Activated naive CD8-positive, alpha-beta T cell treated with anti-CD3 and anti-CD28 coated beads for 36 hours (primary cell): Measurements from ENCODE around the gene MACROD2. TPM values are rescaled to one million over a fixed set of nuclear protein-coding genes. Genes with fewer than 3 reads are reported as not detected.

Source experiments
- DNase-seq: peaks from one replicate; pipeline ENCODE4 v3.0.0; 2021
- H3K27ac Mint-ChIP-seq: one replicate; pipeline ENCODE4 v1.8.0; 2022; ENCODE audit warnings: mild to moderate bottlenecking, moderate library complexity, mixed read lengths
- H3K27me3 Mint-ChIP-seq: one replicate; pipeline ENCODE4 v1.8.0; 2022; ENCODE audit warnings: mild to moderate bottlenecking, mixed read lengths
- H3K36me3 Mint-ChIP-seq: one replicate; pipeline ENCODE4 v1.8.0; 2021; ENCODE audit warnings: mild to moderate bottlenecking, mixed read lengths
- H3K4me1 Mint-ChIP-seq: one replicate; pipeline ENCODE4 v1.8.0; 2021; ENCODE audit warnings: mixed read lengths
- H3K4me3 Mint-ChIP-seq: one replicate; pipeline ENCODE4 v1.8.0; 2022; ENCODE audit warnings: mild to moderate bottlenecking, moderate library complexity, mixed read lengths
- H3K9me3 Mint-ChIP-seq: one replicate; pipeline ENCODE4 v1.8.0; 2022; ENCODE audit warnings: mixed read lengths
- total RNA-seq, 2 experiments: library from RNA; stranded (reverse); gene quantifications; one replicate each; pipeline ENCODE4 v1.2.3, GENCODE V29; 2021

Gene MACROD2
- total RNA-seq, 2 experiments from 2014 or later: 0.12 to 0.14 TPM

DNA sequence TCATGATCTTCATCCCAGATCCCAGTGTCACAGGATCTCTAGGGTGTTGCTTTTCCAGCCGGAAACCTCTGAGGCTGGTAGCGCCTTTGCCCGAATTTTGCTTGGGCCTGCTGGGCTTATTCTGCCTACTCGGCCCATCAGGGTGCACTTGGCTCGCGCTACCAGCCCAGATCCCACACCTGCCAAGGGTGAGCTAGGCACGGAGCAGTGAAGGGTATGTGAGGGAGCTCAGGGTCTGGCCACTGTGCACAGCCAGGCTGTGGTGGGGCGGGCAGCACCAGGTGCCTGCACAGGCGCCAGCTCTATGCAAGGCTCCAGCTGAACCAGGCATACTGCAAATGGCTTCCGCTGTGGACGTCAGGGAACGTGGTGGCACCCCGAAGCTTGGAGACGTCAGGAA is 1035.5 kb downstream of the MACROD2 start:
- no peaks in the 10 kb centered on the region for H3K9me3 Mint-ChIP-seq
- H3K4me3 Mint-ChIP-seq: no peak overlapping the region
- H3K27me3 Mint-ChIP-seq: no peaks in the 10 kb centered on the region
- DNase-seq: no peak
- no peaks in the 10 kb centered on the region for H3K4me1 Mint-ChIP-seq
- H3K36me3 Mint-ChIP-seq: no peaks in the 10 kb centered on the region
- no peak overlapping the region for H3K27ac Mint-ChIP-seq

DNA sequence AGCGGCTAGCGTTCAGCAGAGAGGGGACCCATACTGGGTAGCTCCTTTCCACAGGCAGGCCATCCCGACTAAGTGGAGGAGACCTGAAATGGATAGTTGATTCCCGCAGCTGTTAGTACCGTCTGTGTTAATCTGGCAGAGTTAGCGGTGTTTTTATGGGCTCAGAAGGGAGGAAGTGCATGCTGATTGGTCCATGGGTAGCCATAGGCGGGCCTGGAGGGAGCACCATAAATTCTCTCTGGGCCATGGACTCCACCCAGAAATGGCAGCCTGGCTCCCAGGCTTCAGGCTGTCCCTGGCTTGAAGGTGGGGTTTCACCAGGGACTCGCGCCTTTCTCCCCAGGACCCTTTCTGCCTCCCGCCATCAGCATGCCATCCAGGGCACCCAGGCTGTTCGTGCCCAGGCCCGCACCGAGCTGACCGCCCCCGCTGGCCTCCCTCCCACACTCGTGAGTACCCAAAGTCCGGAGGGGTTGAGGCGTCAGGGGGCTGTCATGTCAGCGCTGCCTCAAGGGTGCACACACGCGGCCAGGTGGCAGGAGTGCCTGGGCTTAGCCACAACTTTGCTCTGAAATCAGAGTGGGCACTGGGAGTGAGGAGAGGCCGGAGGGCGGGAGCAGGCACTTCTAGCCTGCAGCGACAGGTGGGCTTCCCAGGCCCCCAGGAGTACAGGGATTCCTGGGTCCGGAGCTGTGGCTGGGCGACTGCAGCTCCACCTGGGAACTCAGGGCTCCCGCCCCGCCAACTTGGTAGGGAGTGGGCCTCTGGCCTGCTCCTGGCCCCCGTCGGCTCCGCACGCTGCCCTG is 1036.4 kb downstream of the MACROD2 start:
- H3K9me3 Mint-ChIP-seq: no peaks in the 10 kb centered on the region
- no peak for DNase-seq

DNA sequence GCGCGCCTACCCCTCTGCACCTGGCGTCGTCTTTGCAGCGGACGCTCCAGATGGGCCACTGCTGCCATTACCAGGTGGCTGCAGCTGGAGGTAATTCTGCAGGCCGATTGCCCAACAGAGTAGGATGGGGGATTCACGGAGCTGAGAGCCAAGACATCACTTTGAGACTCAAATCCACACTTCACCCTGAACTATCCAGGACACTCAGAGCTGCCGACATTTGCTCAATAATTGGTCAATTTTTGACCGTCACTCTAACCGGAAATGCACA is 1037.0 kb downstream of the MACROD2 start:
- no peaks in the 10 kb centered on the region for H3K4me1 Mint-ChIP-seq
- H3K4me3 Mint-ChIP-seq: no peak overlapping the region
- DNase-seq: no peak
- no peaks in the 10 kb centered on the region for H3K36me3 Mint-ChIP-seq
- H3K27me3 Mint-ChIP-seq: no peaks in the 10 kb centered on the region
- H3K27ac Mint-ChIP-seq: no peak overlapping the region
- H3K9me3 Mint-ChIP-seq: no peaks in the 10 kb centered on the region

More for the DNA sequence above, 1036.4 kb downstream of the MACROD2 start:
- Mint-ChIP-seq H3K4me1 (no peaks in the 10 kb centered on the region), H3K36me3 (no peaks in the 10 kb centered on the region), H3K27ac (no peak overlapping the region), H3K4me3 (no peak overlapping the region), H3K27me3 (no peaks in the 10 kb centered on the region)

DNA sequence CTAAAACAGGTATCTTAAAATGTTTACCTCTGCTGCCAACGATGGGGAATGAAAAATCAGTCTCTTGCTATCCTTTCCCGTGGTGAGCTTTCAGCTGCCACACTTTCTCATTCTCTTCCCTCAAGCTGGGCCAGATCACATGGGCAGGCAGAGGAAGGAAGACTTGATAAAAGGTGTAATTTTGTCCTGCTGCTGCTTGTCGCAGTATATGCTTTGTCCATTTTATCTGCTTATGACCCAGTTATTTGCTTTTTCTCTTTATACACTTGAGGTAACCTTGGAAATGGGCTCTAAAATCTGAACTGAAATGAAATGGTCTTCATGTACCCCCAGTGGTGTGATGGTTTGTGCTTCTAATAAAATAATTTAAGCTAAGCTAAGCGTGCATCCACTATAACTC is 1038.0 kb downstream of the MACROD2 start:
- Mint-ChIP-seq H3K4me1 (no peaks in the 10 kb centered on the region), H3K27me3 (no peaks in the 10 kb centered on the region), H3K27ac (no peak overlapping the region), H3K9me3 (no peaks in the 10 kb centered on the region), H3K4me3 (no peak overlapping the region), H3K36me3 (no peaks in the 10 kb centered on the region)
- no peak for DNase-seq

DNA sequence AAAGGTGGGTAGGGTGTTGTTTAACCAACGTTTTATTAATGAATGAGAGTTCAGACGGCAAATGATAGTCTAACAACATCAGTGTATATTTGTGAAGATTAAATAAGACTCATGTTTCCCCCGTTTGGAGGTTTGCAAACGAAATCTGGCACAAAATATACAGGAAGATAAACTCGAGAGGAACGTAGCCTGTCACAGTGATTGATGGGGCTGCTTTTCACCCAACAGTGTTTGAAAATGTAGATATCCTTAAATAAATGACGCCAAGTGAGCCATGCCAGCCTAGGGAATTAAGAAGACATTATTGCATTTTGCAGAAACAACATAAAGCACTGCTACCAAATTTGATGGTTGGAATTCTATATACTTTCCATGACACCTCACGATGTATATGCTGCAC is 1038.6 kb downstream of the MACROD2 start:
- Mint-ChIP-seq H3K36me3 (no peaks in the 10 kb centered on the region), H3K27ac (no peak overlapping the region), H3K27me3 (no peaks in the 10 kb centered on the region), H3K4me1 (no peaks in the 10 kb centered on the region), H3K4me3 (no peak overlapping the region), H3K9me3 (no peaks in the 10 kb centered on the region)
- no peak for DNase-seq

DNA sequence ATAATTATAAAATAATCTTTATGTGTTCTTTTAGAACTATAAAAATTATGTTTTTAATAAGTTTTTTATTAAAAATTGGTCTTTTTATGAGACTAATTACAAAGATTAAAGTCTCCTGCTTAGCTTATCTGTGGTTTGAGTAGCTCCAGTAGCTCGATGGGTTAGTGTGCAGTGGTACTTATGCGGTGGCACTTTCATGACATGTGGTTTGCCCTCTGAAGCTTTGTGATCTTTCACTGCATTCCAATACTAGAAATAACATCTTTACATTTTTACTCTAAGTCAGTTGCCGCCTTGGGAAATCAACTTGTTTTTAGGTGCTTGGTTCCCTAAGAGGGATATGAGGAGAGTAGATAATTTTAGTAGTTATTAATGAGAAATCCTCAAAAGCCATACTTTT is 1041.6 kb downstream of the MACROD2 start:
- Mint-ChIP-seq H3K27ac (no peak overlapping the region), H3K27me3 (no peaks in the 10 kb centered on the region), H3K4me3 (no peak overlapping the region), H3K4me1 (no peaks in the 10 kb centered on the region), H3K36me3 (no peaks in the 10 kb centered on the region), H3K9me3 (peaks cover 4% of the 10 kb centered on the region)
- DNase-seq: no peak

DNA sequence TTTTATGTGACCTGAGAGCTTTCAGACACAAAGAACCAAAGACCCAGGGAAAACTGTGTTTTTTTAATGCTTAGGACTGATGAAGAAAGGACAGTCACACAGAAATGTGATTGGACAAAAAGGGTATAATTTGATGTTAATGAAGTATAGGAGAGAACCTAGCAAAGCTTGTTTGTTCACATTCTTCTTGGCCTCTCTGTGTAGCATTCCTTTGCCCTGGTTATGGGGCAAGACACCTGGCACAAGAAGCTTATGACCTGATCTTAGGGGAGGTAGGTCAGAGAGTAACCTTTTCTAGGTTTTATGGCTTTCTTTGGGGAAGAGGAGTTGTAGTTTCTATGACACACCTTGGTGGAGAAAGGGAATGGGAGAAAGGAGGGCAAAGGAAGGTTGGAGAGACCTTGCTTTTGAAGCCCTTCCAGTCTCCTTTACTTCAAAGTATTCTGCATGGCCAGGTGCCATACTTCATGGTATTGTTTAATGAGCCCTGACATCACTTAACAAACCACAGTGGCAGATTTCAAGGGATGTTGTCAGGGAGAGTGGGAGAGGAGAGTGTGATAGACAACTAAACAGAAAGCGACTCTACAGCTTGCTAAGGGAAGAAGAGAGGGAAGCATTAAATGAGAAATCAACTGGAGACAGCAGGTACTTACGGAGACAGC is 1043.9 kb downstream of the MACROD2 start:
- DNase-seq: no peak
- Mint-ChIP-seq H3K4me3 (no peak overlapping the region), H3K4me1 (no peaks in the 10 kb centered on the region), H3K27me3 (no peaks in the 10 kb centered on the region), H3K27ac (no peak overlapping the region), H3K36me3 (no peaks in the 10 kb centered on the region), H3K9me3 (peaks cover 4% of the 10 kb centered on the region)

DNA sequence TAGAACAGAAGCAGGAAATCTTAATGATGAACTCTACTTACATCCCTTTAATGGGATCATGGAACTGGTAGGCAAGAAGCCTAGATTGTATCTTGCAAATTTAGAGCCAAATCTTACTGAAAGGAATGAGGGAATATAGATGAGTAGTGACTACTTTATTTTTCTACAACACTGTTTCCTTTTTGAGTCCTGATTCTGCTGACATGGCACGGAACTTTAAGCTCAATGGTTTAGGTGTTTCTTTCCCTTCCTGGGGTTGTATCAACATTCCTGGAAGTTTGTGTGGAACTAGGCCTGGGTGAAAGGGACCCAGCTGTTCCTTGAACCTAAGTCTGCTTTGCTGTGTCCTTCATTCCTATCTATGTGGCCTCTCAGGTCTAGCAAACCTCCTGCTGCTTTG is 1047.4 kb downstream of the MACROD2 start:
- H3K27me3 Mint-ChIP-seq: no peaks in the 10 kb centered on the region
- no peak overlapping the region for H3K4me3 Mint-ChIP-seq
- H3K9me3 Mint-ChIP-seq: peaks cover 4% of the 10 kb centered on the region

DNA sequence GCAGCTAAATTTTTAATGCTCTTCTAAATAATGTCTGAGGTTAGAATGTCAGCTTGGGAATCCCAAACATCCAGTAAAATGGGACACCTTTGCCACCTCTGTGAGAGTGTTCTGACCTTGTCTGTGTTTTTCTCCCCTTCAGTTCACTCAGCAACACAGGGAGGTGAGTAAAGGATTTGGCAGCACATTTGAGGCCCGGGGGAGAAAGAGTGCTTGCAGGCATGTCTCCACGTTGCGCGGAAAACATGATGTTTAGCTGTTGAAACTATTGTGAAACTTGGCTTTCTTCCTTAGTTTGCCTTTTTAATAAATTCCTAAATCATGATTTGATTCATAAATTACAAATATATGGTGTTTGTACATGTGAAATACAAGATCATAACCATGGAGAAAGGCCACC is 1049.9 kb downstream of the MACROD2 start:
- H3K36me3 Mint-ChIP-seq: no peaks in the 10 kb centered on the region
- H3K27ac Mint-ChIP-seq: no peak overlapping the region
- no peaks in the 10 kb centered on the region for H3K27me3 Mint-ChIP-seq
- no peaks in the 10 kb centered on the region for H3K4me1 Mint-ChIP-seq
- H3K9me3 Mint-ChIP-seq: no peaks in the 10 kb centered on the region
- H3K4me3 Mint-ChIP-seq: no peak overlapping the region
- DNase-seq: no peak

More for the DNA sequence above, 1047.4 kb downstream of the MACROD2 start:
- no peaks in the 10 kb centered on the region for H3K36me3 Mint-ChIP-seq
- no peak for DNase-seq
- no peaks in the 10 kb centered on the region for H3K4me1 Mint-ChIP-seq
- no peak overlapping the region for H3K27ac Mint-ChIP-seq

DNA sequence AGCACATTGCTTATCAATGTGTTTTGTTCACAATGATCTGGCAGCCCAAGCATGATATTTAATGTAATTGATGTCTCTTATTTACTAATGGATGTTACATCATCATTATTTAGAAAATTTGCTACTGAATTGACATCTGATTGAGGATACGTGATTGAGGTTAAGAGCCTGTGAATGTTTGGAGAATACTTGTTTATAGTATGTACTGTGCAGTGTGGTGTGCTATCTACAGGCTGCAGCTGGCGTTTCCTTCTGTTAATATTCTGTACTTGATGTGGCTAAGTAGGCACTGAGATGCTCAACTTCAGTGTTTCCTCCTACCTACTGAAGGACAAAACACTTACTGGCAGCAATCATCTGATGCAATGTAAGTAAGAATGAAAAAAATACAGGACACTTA is 1051.7 kb downstream of the MACROD2 start:
- Mint-ChIP-seq H3K27me3 (no peaks in the 10 kb centered on the region), H3K36me3 (no peaks in the 10 kb centered on the region)

DNA sequence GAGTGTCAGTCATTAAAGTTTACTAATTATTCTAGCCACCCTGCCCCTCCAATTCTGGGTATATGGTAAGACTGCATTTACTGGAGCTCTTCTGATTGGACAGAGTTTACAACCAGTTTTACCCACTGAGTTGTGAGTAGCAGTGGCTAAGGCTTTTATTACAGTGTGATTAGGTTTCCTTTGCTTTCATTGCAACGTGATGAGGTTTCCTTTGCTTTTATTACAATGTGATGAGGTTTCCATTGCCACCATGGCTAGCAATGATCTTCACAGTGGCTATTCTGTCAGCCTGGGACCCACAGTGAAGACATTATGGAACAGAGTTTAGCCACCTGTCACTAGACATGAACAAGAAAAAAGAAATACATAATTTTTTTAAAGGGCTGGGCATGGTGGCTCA is 1052.3 kb downstream of the MACROD2 start:
- Mint-ChIP-seq H3K36me3 (no peaks in the 10 kb centered on the region), H3K27me3 (no peaks in the 10 kb centered on the region), H3K27ac (no peak overlapping the region), H3K4me3 (no peak overlapping the region), H3K4me1 (no peaks in the 10 kb centered on the region), H3K9me3 (no peaks in the 10 kb centered on the region)
- DNase-seq: no peak

More for the DNA sequence above, 1051.7 kb downstream of the MACROD2 start:
- DNase-seq: no peak
- no peaks in the 10 kb centered on the region for H3K4me1 Mint-ChIP-seq
- no peaks in the 10 kb centered on the region for H3K9me3 Mint-ChIP-seq
- H3K27ac Mint-ChIP-seq: no peak overlapping the region
- no peak overlapping the region for H3K4me3 Mint-ChIP-seq

DNA sequence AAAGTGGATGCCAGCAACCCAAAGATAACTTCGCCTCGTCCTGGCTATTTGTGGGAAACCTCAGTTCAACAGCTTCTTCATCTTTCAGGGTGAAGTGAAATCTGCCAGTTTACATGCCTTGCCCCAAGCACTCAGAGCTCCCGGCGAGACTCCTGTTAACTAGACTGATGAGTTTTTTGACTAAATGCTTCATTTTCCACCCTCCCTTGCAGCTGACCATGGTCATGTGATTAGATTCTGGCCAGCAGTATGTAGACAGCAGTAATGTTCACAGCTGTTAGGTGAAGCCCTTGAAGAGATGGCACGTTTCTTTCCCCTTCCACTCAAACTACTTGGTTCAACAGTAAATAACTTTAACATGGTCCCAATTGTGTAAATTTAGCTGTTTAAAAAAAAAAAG is 1060.9 kb downstream of the MACROD2 start:
- H3K27ac Mint-ChIP-seq: no peak overlapping the region
- H3K9me3 Mint-ChIP-seq: no peaks in the 10 kb centered on the region
- H3K27me3 Mint-ChIP-seq: no peaks in the 10 kb centered on the region
- DNase-seq: no peak
- H3K4me1 Mint-ChIP-seq: no peaks in the 10 kb centered on the region
- no peaks in the 10 kb centered on the region for H3K36me3 Mint-ChIP-seq
- H3K4me3 Mint-ChIP-seq: no peak overlapping the region

DNA sequence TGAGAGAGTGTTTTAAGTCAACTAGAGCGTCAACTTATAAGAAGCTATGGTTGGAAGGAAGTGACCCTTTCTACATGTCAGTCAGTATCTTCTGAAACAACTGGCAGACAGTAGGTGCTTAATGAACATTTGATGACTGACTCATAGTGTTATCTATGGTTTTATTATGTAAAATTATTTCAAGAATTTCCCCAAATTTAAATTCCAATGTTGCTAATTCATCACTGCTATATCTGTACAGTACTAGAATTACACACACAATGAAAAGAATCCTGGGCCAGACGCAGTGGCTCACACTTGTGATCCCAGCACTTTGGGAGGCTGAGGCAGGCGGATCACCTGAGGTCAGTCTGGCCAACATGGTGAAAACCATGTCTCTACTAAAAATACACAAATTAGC is 1063.5 kb downstream of the MACROD2 start:
- H3K4me1 Mint-ChIP-seq: no peaks in the 10 kb centered on the region
- H3K4me3 Mint-ChIP-seq: no peak overlapping the region
- DNase-seq: no peak
- no peaks in the 10 kb centered on the region for H3K27me3 Mint-ChIP-seq
- no peak overlapping the region for H3K27ac Mint-ChIP-seq
- no peaks in the 10 kb centered on the region for H3K36me3 Mint-ChIP-seq
- no peaks in the 10 kb centered on the region for H3K9me3 Mint-ChIP-seq

DNA sequence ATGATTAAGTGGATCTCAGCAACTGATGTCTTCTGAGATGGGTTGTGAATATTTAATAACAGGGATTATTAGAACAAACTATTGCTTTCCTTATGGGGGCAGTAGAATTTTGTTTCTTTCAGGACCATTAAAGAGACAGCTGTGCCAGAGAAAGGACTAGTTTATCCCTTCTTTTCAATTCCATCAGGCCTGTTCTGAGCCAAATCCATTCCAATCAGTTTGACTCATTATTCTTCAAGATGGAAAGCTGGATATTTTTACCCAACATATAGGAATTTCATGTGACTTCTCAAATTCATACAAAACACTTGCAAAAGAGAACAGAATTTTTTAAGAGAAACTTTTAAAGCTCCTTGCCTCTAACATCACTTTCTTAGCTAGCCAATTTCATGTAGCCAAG is 1064.1 kb downstream of the MACROD2 start:
- Mint-ChIP-seq H3K4me1 (no peaks in the 10 kb centered on the region), H3K4me3 (no peak overlapping the region), H3K27me3 (no peaks in the 10 kb centered on the region), H3K27ac (no peak overlapping the region), H3K36me3 (no peaks in the 10 kb centered on the region), H3K9me3 (no peaks in the 10 kb centered on the region)
- DNase-seq: no peak

DNA sequence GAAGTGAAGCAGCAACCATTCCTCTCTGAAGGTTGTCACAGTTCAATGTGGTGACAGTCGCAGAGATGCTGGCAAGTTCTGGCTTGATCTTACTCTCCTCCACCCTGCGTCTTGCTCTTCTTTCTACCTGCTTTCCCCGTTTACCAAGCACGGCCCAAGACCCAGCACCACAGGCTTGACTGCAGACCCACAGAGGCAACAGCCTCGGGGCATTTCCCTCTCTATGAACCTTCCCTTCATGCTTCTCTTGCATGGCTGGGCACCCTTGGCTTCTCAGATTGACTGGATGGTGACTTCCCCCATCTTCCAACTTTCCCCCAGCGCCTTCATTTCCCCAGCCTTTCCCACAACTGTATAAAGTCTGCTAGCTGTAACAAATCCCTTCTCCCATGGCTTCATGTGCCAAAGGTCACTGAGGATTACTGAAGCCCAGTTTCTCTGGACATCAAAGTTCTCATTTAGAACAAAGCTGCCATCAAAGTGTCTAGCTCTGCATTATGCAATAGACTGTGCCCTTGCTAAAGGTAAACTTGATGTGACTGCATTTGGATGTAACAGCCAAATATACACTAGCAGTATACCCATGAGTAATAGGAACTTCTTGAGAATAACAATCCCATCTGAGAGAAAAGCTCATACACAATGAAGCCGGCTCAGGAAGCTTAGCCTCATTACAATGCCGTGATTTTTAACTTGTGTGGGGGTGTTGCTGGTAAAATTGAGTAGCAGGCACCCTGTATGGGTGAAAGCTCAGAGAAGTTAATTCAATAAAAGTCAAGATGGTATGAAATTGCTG is 1065.1 kb downstream of the MACROD2 start:
- Mint-ChIP-seq H3K36me3 (no peaks in the 10 kb centered on the region), H3K9me3 (no peaks in the 10 kb centered on the region), H3K4me3 (no peak overlapping the region), H3K27me3 (no peaks in the 10 kb centered on the region), H3K27ac (no peak overlapping the region), H3K4me1 (no peaks in the 10 kb centered on the region)
- DNase-seq: no peak
